IPS-NIHi11 (cell line): ENCODE results near the gene RBM4.

Experiments used
- DNase-seq: peaks from one replicate; pipeline ENCODE4 v3.0.0; 2012; ENCODE audit warnings: mixed read lengths, low spot score

RBM4 gene

DNA sequence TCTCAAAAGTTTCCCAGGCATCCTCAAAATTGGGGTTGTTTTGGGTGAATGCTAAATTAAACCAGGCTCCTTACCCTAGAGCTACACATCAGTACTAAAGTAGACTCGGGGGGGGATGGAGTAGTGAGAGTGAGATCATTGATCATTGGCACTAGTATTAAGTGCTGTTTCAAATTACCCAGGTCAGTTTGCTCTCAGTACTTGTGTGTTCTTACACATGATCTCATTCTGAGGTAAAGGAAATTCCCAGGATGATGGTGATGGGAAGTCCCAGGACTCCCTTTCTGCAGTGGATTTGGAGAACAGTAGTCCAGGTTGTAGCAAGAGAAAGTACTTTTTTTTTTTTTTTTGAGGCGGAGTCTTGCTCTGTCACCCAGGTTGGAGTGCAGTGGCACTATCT is 12.5 kb downstream of the RBM4 start:
- DNase-seq = no peak

DNA sequence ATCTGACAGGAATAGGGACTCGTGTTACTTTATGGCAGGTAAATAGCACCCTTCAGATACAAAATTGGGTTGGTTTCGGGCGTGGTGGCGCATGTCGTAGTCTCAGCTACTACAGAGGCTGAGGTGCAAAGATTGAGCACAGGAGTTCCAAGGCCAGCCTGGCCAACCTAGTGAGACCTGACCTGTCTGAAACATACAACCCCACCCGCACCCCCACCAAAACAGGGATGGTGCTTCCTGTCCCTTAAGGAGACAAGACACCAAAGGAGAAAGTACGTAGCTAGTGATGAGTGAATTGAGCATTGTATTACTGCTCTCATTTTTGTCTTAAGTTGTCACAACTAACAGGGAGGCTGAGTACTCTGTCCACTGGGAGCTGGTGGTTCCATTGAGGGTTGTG is 14.1 kb downstream of the RBM4 start:
- no peak for DNase-seq

- no peak for DNase-seq
Observed at GRCh38 chr11:66653123-66653522, 14.6 kb downstream of the RBM4 start.

GRCh38 chr11:66659763-66660162 is 21.3 kb downstream of the RBM4 start:
- no peak for DNase-seq

DNA sequence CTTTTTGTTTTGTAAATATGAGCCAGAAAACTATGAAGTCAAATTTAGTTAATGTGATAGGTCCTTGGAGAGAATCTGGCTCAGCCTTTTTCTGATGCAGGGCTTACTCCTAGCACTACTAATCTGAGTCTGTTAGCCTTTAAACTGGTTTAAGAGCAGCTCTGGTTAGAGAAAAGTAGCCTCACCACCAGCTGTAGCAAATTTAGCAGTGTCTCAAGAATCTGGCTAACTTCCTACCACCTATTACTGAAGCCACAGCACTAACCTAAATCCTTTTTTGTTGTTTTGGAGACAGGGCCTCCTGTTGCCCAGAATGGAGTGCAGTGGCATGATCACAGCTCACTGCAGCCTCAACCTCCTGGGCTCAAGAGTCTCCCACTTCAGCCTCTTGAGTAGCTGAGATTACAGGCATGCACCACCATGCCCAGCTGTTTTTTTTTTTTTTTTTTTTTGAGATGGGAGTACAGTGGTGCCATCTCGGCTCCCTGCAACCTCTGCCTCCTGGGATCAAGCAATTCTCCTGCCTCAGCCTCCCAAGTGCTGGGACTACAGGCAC is 25.3 kb downstream of the RBM4 start:
- DNase-seq = no peak

DNA sequence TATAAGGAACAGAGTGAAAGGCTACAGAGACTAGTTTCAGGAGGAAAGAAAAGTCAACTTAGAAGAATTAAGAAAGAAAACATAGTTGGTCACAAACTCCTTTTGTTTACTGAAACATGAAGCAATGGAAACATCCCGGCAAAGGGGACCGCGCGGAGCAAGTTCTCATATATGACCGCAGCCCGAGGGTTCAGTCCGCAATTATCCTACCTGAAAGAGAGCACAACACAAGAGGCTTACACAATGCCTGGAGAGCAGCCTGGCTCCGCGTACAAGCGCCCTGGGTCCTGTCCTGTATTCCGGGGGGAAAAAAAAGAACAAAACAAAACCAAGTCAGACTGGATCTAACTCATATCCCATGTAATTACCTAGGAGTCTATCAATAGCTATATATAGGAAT is 26.9 kb downstream of the RBM4 start:
- no peak for DNase-seq

GRCh38 chr11:66670816-66671215 is 32.3 kb downstream of the RBM4 start:
- no peak for DNase-seq

GRCh38 chr11:66674964-66675602 is 36.6 kb downstream of the RBM4 start:
- no peak for DNase-seq

DNA sequence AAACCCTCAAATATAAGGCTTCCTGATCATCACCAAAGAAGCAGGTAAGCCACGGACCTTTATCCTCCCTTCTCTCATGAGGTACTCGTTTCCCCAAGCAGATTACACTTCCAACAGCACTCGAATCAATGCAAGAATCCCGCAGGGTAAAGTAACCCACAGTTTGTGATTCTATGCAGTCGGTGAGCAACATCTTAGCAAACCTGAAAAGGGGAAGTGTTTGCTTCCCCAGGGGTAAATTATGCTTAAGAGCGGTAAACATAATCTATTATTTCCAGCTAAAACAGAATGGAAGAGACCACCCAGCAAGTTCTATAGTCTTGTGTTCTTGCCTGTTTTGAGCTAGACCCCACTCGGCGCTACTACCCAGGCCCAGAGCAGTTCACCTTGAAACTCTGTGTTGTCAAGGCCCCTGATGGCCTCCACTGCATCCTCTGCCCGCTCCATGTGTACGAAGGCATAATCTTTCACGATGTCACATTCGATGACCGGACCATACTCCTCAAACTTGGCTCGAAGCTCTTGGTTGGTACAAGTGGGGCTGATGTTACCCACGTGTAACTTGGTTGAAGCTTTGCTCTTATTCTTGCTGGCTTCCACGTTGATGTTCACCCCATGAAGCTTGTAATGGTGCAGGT is 37.9 kb downstream of the RBM4 start:
- no peak for DNase-seq

DNA sequence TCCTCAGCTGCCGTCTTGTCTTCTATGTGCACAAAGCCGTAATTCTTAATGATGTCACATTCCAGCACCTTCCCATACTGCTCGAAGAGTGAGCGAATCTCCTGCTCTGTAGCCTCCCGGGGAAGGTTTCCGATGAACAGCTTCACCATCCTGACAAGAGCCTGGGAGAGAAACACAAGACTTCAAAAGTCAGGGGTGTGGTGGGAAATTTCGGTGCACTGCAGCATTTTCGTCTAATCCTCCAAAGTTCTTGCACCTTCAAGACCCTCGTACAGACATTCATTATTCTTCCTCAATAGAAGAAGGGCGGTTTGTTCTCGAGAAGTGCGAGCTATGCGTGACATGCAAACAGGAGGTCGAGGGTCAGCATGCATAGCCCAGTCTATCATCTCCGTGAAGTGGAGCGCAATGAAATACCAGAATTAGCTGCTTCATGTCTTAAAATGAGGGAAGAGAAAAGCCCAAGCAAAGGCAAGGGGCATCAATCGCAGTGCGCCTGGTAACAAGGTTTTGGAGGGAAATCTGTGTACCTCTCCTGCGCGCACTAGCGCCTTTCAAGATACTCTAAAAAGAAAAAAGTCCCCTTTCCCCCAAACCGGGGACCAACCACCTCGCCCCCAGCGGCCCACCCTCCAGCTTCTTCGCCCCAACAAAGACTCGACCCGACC is 38.6 kb downstream of the RBM4 start:
- DNase-seq = no peak

DNA sequence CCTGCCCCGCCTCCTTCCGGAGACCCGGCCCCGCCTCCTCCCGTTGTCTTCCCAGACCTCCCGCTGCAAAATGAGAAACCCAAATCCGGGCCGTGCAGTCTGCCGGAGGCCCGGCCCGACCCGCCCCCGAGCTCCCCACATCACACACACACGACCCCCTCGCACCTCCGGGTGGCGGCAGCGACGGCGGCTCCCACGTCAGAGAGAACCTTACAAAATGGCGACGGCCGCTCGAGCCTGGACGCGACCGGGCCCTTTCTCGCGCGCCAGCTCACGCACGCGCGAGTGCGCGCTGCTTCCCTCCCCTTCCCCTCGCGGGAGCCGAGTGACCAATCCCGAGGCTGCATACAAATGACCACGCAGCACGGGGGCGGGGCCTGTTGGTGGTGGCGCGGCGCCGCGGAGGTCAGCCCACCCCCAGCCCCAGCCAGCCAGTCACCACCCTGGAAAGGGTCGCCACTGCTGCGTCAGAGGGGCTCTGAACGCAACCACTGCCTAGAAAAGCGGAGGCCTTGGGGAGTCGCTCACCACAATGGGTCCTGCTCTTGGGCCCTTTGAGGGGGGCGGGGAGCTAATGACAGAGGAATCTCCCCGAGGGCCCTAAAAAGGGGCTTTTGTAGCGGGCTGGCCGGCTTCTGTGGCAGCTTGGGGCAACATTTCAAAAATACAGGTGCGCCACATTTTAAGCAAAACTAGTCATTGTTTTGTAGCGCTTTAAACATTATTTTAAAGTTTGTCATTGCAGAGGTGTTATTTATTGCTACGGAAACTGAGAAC is 39.3 kb downstream of the RBM4 start, which contains the start of gene RBM4B:
Gene RBM4B, minus strand, starts transcription at position 289 of the 777 bp plus-strand sequence. CDS start 808 bp downstream, outside the sequence.
- DNase-seq = peak; percentile 95

GRCh38 chr11:66680966-66681645 is 42.6 kb downstream of the RBM4 start:
- no peak for DNase-seq

- no peak for DNase-seq
Observed at GRCh38 chr11:66683877-66684276, 45.4 kb downstream of the RBM4 start.

GRCh38 chr11:66684635-66685034 is 46.1 kb downstream of the RBM4 start:
- DNase-seq = no peak

- DNase-seq = peak; percentile 5
Observed at GRCh38 chr11:66685276-66686099, 47.0 kb downstream of the RBM4 start.

DNA sequence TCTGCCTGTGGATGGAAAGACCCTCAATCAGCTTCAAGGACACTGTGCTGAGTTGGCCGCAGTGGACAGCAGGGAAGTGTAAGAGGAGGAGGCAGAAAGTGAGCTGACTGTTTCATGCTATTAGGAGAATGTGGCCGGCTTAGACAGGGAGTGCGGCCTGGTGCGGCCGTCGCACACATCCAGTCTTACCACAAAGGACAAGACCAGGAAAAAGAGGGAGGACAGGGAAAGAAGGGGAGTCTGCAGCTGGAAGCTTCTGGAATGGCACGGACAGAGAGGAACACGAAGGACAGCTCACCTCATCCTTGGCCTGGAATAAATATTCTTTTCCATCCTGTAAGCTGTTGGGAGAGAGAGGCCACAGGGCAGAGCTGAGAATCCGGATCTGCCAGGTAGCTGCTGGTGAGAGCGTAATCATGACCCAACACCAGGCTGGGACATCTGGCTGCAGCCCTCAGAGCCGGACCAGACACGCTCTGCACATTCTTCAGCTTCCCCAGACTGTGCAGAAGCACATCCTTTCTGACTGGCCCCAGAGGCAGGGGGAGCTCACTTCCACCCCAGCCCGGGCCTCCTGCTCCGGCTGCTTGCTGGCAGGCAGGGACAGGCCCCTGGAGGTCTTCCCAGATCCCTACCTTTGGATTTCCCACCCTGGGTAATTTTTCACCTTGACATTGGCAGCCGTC is 47.7 kb downstream of the RBM4 start:
- no peak for DNase-seq

- no peak for DNase-seq
Observed at GRCh38 chr11:66686801-66687750, 48.6 kb downstream of the RBM4 start.

- no peak for DNase-seq
Observed at GRCh38 chr11:66687831-66688281, 49.4 kb downstream of the RBM4 start.
